Measurements from ENCODE around the gene SH3TC1. TPM values are rescaled to one million over a fixed set of nuclear protein-coding genes. Genes with fewer than 3 reads are reported as not detected.

The SH3TC1 gene
- total RNA-seq, 4 donors from 2014 or later = 13.7 to 18.7 (median 15.2) TPM

DNA sequence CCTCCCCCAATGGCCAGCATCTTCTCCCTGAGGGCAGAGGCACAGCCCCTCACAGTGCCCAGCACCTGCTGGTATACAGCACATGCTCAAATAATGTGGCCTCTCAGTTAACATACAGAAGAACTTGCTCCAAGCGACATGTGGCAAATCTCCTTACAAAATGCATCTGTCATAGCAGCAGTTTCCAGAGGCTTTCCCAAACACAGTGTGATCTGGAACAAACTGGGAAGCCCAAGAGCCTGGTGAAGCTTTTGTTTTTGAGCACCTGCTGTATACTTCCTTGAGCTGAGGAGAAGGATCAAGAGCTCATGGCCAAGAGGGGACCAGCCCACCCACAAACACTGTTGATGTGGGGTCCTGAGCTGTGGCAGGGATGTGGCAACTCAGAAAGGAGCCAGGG is 35.6 kb downstream of the SH3TC1 start:
- peaks cover 0 to 78% (median 44%) of the 10 kb centered on the region in 4 donors for H3K36me3 ChIP-seq
- DNase-seq (ENCODE audit: extremely low spot score) = no peak
- no peaks in the 10 kb centered on the region for H3K9me3 ChIP-seq
- H3K27ac ChIP-seq (replicated peaks in 1 of 4) = no peak overlapping the region
- no peaks in the 10 kb centered on the region for H3K4me1 ChIP-seq
- no peak overlapping the region for H3K4me3 ChIP-seq
- TF ChIP-seq POLR2A (IDR thresholded peaks at IDR 0.05; ENCODE audit: low read depth) (no peak), EP300 (IDR thresholded peaks at IDR 0.05) (no peak), POLR2AphosphoS5 (IDR thresholded peaks at IDR 0.05) (no peak), CTCF (IDR thresholded peaks at IDR 0.05) (no peak)
- intact Hi-C loops (cut with DNase I) = no loop called here
- WGBS = 100% methylated on average over 1 of the region's 1 CpG
- H3K27me3 ChIP-seq = no peaks in the 10 kb centered on the region

- H3K4me3 ChIP-seq = no peak overlapping the region
- no peak overlapping the region for H3K27ac ChIP-seq (replicated peaks in 1 of 4)
- no peak for TF ChIP-seq POLR2A (IDR thresholded peaks at IDR 0.05; ENCODE audit: low read depth)
- no peak for DNase-seq (ENCODE audit: extremely low spot score)
- no peaks in the 10 kb centered on the region for H3K4me1 ChIP-seq
- peaks cover 0 to 82% (median 45%) of the 10 kb centered on the region in 4 donors for H3K36me3 ChIP-seq
- intact Hi-C loops (cut with DNase I) = no loop called here
- H3K27me3 ChIP-seq = no peaks in the 10 kb centered on the region
- H3K9me3 ChIP-seq = no peaks in the 10 kb centered on the region
- WGBS = 79% methylated on average over 9 of the region's 13 CpGs
Measured at GRCh38 chr4:8235224-8235623, 36.1 kb downstream of the SH3TC1 start.

- no peak for TF ChIP-seq POLR2A (IDR thresholded peaks at IDR 0.05; ENCODE audit: low read depth)
- no peak for TF ChIP-seq CTCF (IDR thresholded peaks at IDR 0.05)
- TF ChIP-seq EP300 (IDR thresholded peaks at IDR 0.05) = no peak
- TF ChIP-seq POLR2AphosphoS5 (IDR thresholded peaks at IDR 0.05) = no peak
- 94% methylated on average over 12 of the region's 12 CpGs for WGBS
- Histone ChIP-seq H3K27me3 (no peaks in the 10 kb centered on the region), H3K27ac (replicated peaks in 1 of 4) (no peak overlapping the region), H3K9me3 (no peaks in the 10 kb centered on the region), H3K4me3 (no peak overlapping the region), H3K4me1 (no peaks in the 10 kb centered on the region), H3K36me3 (peaks cover 0 to 82% (median 45%) of the 10 kb centered on the region in 4 donors)
- intact Hi-C loops (cut with DNase I) = no loop called here
- no peak for DNase-seq (ENCODE audit: extremely low spot score)
Measured at GRCh38 chr4:8235686-8236085, 36.6 kb downstream of the SH3TC1 start.

- no peak overlapping the region for H3K4me3 ChIP-seq
- H3K27ac ChIP-seq (replicated peaks in 1 of 4) = no peak overlapping the region
- H3K4me1 ChIP-seq = no peaks in the 10 kb centered on the region
- no peak for DNase-seq (ENCODE audit: extremely low spot score)
- WGBS = 76% methylated on average over 6 of the region's 24 CpGs
- TF ChIP-seq EP300 (IDR thresholded peaks at IDR 0.05) (no peak), POLR2A (IDR thresholded peaks at IDR 0.05; ENCODE audit: low read depth) (no peak), CTCF (IDR thresholded peaks at IDR 0.05) (no peak), POLR2AphosphoS5 (IDR thresholded peaks at IDR 0.05) (no peak)
- peaks cover 0 to 88% (median 45%) of the 10 kb centered on the region in 4 donors for H3K36me3 ChIP-seq
- no peaks in the 10 kb centered on the region for H3K27me3 ChIP-seq
- intact Hi-C loops (cut with DNase I) = no loop called here
- no peaks in the 10 kb centered on the region for H3K9me3 ChIP-seq
Measured at GRCh38 chr4:8236106-8236919, 37.2 kb downstream of the SH3TC1 start.

- DNase-seq (ENCODE audit: extremely low spot score) = no peak
- Histone ChIP-seq H3K27ac (replicated peaks in 1 of 4) (no peak overlapping the region), H3K4me3 (no peak overlapping the region), H3K36me3 (peaks cover 0 to 89% (median 43%) of the 10 kb centered on the region in 4 donors), H3K9me3 (no peaks in the 10 kb centered on the region), H3K27me3 (no peaks in the 10 kb centered on the region), H3K4me1 (peaks cover 0 to under 1% (median under 1%) of the 10 kb centered on the region in 4 donors)
- WGBS = 82% methylated on average over 8 of the region's 9 CpGs
- intact Hi-C loops (cut with DNase I) = no loop called here
- TF ChIP-seq POLR2AphosphoS5 (IDR thresholded peaks at IDR 0.05) = no peak
- TF ChIP-seq CTCF (IDR thresholded peaks at IDR 0.05) = no peak
- no peak for TF ChIP-seq EP300 (IDR thresholded peaks at IDR 0.05)
- TF ChIP-seq POLR2A (IDR thresholded peaks at IDR 0.05; ENCODE audit: low read depth) = no peak
Measured at GRCh38 chr4:8236920-8237195, 37.8 kb downstream of the SH3TC1 start.

Data from esophagus muscularis mucosa (tissue), 4 donors.